ENCODE results near the gene LRRN2.

GRCh38 chr1:204578867-204579664 lies 106.5 kb downstream of the LRRN2 start:
- TF ChIP-seq, protein P1, sequence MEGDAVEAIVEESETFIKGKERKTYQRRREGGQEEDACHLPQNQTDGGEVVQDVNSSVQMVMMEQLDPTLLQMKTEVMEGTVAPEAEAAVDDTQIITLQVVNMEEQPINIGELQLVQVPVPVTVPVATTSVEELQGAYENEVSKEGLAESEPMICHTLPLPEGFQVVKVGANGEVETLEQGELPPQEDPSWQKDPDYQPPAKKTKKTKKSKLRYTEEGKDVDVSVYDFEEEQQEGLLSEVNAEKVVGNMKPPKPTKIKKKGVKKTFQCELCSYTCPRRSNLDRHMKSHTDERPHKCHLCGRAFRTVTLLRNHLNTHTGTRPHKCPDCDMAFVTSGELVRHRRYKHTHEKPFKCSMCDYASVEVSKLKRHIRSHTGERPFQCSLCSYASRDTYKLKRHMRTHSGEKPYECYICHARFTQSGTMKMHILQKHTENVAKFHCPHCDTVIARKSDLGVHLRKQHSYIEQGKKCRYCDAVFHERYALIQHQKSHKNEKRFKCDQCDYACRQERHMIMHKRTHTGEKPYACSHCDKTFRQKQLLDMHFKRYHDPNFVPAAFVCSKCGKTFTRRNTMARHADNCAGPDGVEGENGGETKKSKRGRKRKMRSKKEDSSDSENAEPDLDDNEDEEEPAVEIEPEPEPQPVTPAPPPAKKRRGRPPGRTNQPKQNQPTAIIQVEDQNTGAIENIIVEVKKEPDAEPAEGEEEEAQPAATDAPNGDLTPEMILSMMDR (conservative IDR thresholded peaks at IDR 0.05) = no peak
- no peak for TF ChIP-seq EZH2 (IDR thresholded peaks at IDR 0.05; ENCODE audit: low read depth)

Measured in PC-9 (cell line).